K562 (cell line): ENCODE measurements around the gene ULK3. TPM values are rescaled to one million over a fixed set of nuclear protein-coding genes. Genes with fewer than 3 reads are reported as not detected.

ENCODE experiments used
- ATAC-seq: fragments of 200-7000 bp; cut with Tn5 transposase; 3 replicates; pipeline ENCODE4 v1.9.1; 2020; ENCODE audit warnings: moderate library complexity
- BruUV-seq: library from RNA; stranded (reverse); fragments of 400-500 nt; replicated peaks from 2 replicates; lab custom pipeline; 2021; lab: Mats Ljungman, UMichigan
- CTCF ChIA-PET: fragments of 300-600 bp; formaldehyde crosslinking; extraction: SDS; loops from one replicate; lab custom pipeline; 2021; ENCODE audit warnings: low intra/inter-chr PET ratio; lab: Yijun Ruan, JAX
- POLR2A ChIA-PET: fragments of 300-600, 350-650 bp; sonication (Branson Sonifier 250); formaldehyde crosslinking; extraction: SDS; loops from one replicate; lab custom pipeline; 2021; ENCODE audit warnings: antibody characterized with exemption, inconsistent platforms; lab: Yijun Ruan, JAX
- DNase-seq, 4 experiments: peaks; one replicate each; pipeline versions ENCODE4 v3.0.0 to v3.0.0-alpha.2; 2011 to 2018; ENCODE audit warnings: low spot score in 3 of 4, mixed read lengths in 3 of 4; ENCODE audit errors: extremely low read depth in 1 of 4
- FAIRE-seq: peaks from 2 replicates; lab custom pipeline; 2011; peaks lifted over from hg19 to GRCh38; lab: Jason Lieb, UNC
- H2AFZ ChIP-seq: 2 replicates; pipeline ENCODE4 v1.6.0; 2011; ENCODE audit warnings: low read depth, low read length, control low read depth, inconsistent platforms
- H3K27ac ChIP-seq: fragments of 200-600 bp; 3 replicates; pipeline ENCODE4 v1.8.0; 2011; ENCODE audit warnings: low read depth, mild to moderate bottlenecking, control low read depth, inconsistent platforms, low read length, moderate library complexity, mixed read lengths; ENCODE audit errors: extremely low read depth
- H3K27me3 ChIP-seq, 2 experiments: fragments of 300-600 bp in 1 of 2; 2 replicates in 1 of 2; 3 replicates in 1 of 2; pipeline versions ENCODE4 v1.6.0 to v1.8.0; 2011; ENCODE audit warnings: inconsistent platforms in 2 of 2, low read length in 2 of 2, mild to moderate bottlenecking in 1 of 2, mixed read lengths in 1 of 2, moderate library complexity in 1 of 2; ENCODE audit not compliant: control insufficient read depth in 2 of 2, insufficient read depth in 2 of 2
- H3K36me3 ChIP-seq: fragments of 300-600 bp; 3 replicates; pipeline ENCODE4 v1.8.0; 2011; ENCODE audit warnings: mild to moderate bottlenecking, low read length, inconsistent platforms; ENCODE audit not compliant: control insufficient read depth, insufficient read depth
- H3K4me1 ChIP-seq, 2 experiments: fragments of 200-600 bp in 1 of 2; replicated peaks in 1 of 2; 2 replicates in 1 of 2; 3 replicates in 1 of 2; pipeline versions ENCODE4 v1.5.1 to v1.8.0; 2011; ENCODE audit warnings: inconsistent platforms in 2 of 2, low read length in 2 of 2, mild to moderate bottlenecking in 1 of 2, mixed read lengths in 1 of 2, moderate library complexity in 1 of 2; ENCODE audit not compliant: control insufficient read depth in 2 of 2, insufficient read depth in 2 of 2
- H3K4me2 ChIP-seq: 2 replicates; pipeline ENCODE4 v1.6.1; 2011; ENCODE audit warnings: low read length, control low read depth, inconsistent platforms, mixed read lengths; ENCODE audit not compliant: insufficient read depth
- H3K4me3 ChIP-seq: fragments of 200-600 bp; sonication (generic), shearing (Covaris generic); 2 replicates; pipeline ENCODE4 v1.5.1; 2016; ENCODE audit warnings: control low read depth, inconsistent platforms
- H3K79me2 ChIP-seq: fragments of 200-600 bp; 3 replicates; pipeline ENCODE4 v1.8.0; 2011; ENCODE audit warnings: low read length, inconsistent platforms; ENCODE audit not compliant: control insufficient read depth, insufficient read depth
- H3K9ac ChIP-seq, 2 experiments: 2 replicates each; pipeline versions ENCODE4 v1.6.0 to v1.6.1; 2011; ENCODE audit warnings: low read depth in 2 of 2, low read length in 2 of 2, control low read depth in 1 of 2, inconsistent platforms in 1 of 2, mild to moderate bottlenecking in 1 of 2, mixed read lengths in 1 of 2; ENCODE audit not compliant: insufficient read depth in 1 of 2
- H3K9me1 ChIP-seq: one replicate; pipeline ENCODE4 v1.6.0; 2011; ENCODE audit warnings: inconsistent platforms, mild to moderate bottlenecking, low read length, moderate library complexity; ENCODE audit not compliant: control insufficient read depth, insufficient read depth
- H3K9me3 ChIP-seq: replicated peaks from 2 replicates; pipeline ENCODE4 v1.5.1; 2011; ENCODE audit warnings: low read depth, low read length, inconsistent platforms; ENCODE audit not compliant: control insufficient read depth, insufficient read depth
- H4K20me1 ChIP-seq: replicated peaks from 2 replicates; pipeline ENCODE4 v1.6.1; 2011; ENCODE audit warnings: low read length, inconsistent platforms, mixed read lengths; ENCODE audit not compliant: control insufficient read depth, insufficient read depth
- CEBPB ChIP-seq: fragments of 450-650 bp; IDR thresholded peaks from 2 replicates; pipeline ENCODE4 v1.6.1; 2016; ENCODE audit warnings: missing genetic modification characterization, missing compliant biosample characterization
- CEBPG ChIP-seq, 3 experiments: fragments of 200-800 bp in 1 of 3; sonication (Bioruptor generic) in 1 of 3; sonication (generic) in 1 of 3; formaldehyde crosslinking in 1 of 3; IDR thresholded peaks in 2 of 3; conservative IDR thresholded peaks in 1 of 3; 2 replicates each; pipeline versions ENCODE4 v1.6.1 to v1.8.0; 2016 to 2022; ENCODE audit warnings: missing compliant biosample characterization in 2 of 3, missing genetic modification characterization in 2 of 3, mild to moderate bottlenecking in 1 of 3, missing genetic modification reagents in 1 of 3
- POLR2G ChIP-seq: fragments of 200-400 bp; formaldehyde crosslinking; IDR thresholded peaks from 2 replicates; pipeline ENCODE4 v1.6.1; 2017; ENCODE audit warnings: low read depth, mild to moderate bottlenecking, antibody characterized with exemption, low read length, moderate library complexity
- RBFOX2 ChIP-seq: fragments of 200-400 bp; formaldehyde crosslinking; IDR thresholded peaks from 2 replicates; pipeline ENCODE4 v1.6.1; 2017; ENCODE audit warnings: low read depth, mild to moderate bottlenecking, low read length, moderate library complexity
- TRIM24 ChIP-seq, 2 experiments: fragments of 450-650 bp; IDR thresholded peaks; 2 replicates each; pipeline ENCODE4 v1.6.1; 2016
- XRCC5 ChIP-seq: fragments of 200-400 bp; formaldehyde crosslinking; IDR thresholded peaks from 2 replicates; pipeline ENCODE4 v1.6.1; 2017; ENCODE audit warnings: low read depth, mild to moderate bottlenecking, low read length
- ZNF146 ChIP-seq: IDR thresholded peaks from one replicate; pipeline ENCODE4 v1.6.1; 2018; ENCODE audit warnings: missing compliant biosample characterization; ENCODE audit not compliant: unreplicated experiment
- ZNF253 ChIP-seq: fragments of 250-450 bp; sonication (Bioruptor Pico); conservative IDR thresholded peaks from 2 replicates; pipeline ENCODE4 v1.6.1; 2021; ENCODE audit warnings: mild to moderate bottlenecking
- WGBS: fragments of 100-300 bp; shearing (Covaris generic); methylation state at CpG from one replicate; pipeline ENCODE4 v1.1.6; 2016; ENCODE audit warnings: low coverage, mixed read lengths; ENCODE audit not compliant: insufficient coverage; ENCODE audit errors: missing lambda C conversion rate; 5-methylcytosine and 5-hydroxymethylcytosine counted together
- in situ Hi-C: fragments of 300-500 bp; cut with MboI; formaldehyde crosslinking; loops from 4 replicates; pipeline ENCODE4 v1.15.0; 2018; ENCODE audit warnings: inconsistent platforms, mixed read lengths
- intact Hi-C: fragments of 100-400 bp; cut with micrococcal nuclease; formaldehyde crosslinking; loops from 2 replicates; pipeline ENCODE4 v1.14.2; 2022
- polyA plus RNA-seq, 8 experiments: library from polyadenylated mRNA; depleted of rRNA in 4 of 8; stranded (reverse) in 5 of 8; unstranded in 3 of 8; fragments of >200 nt; fragmentation: Nextera tagmentation in 2 of 8; fragmentation: Illumina TruSeq in 1 of 8; extraction: Ambion mirVana in 2 of 8; extraction: Trizol in 1 of 8; gene quantifications; 2 replicates each; pipeline versions ENCODE4 v1.2.1 to v1.2.3, GENCODE V29; 2011 to 2014; ENCODE audit warnings: inconsistent platforms in 1 of 8, missing spikeins in 1 of 8
- total RNA-seq, 7 experiments: library from RNA; depleted of rRNA in 6 of 7; stranded (reverse); fragments of >200 nt in 6 of 7; fragmentation: Illumina TruSeq in 2 of 7; extraction: Trizol in 2 of 7; gene quantifications; 2 replicates each; pipeline versions ENCODE4 v1.2.1 to v1.2.3, GENCODE V29; 2011 to 2021; ENCODE audit warnings: low replicate concordance in 1 of 7
- TF ChIP-seq, protein P1 (sequence below): fragments of 450-650 bp; IDR thresholded peaks from 2 replicates; pipeline ENCODE4 v1.6.1; 2016; ENCODE audit warnings: low read depth
- TF ChIP-seq, protein P2 (sequence below): IDR thresholded peaks from 2 replicates; pipeline ENCODE4 v1.6.1; 2011; ENCODE audit not compliant: insufficient read length; ENCODE audit errors: extremely low read depth

The ULK3 gene
- total and polyA plus RNA-seq, 9 of the 15 experiments (the other 6 are each of a cell fraction or from before 2014, with no cell fraction given), result 0.68 to 68.0 (median 34.9) TPM

DNA sequence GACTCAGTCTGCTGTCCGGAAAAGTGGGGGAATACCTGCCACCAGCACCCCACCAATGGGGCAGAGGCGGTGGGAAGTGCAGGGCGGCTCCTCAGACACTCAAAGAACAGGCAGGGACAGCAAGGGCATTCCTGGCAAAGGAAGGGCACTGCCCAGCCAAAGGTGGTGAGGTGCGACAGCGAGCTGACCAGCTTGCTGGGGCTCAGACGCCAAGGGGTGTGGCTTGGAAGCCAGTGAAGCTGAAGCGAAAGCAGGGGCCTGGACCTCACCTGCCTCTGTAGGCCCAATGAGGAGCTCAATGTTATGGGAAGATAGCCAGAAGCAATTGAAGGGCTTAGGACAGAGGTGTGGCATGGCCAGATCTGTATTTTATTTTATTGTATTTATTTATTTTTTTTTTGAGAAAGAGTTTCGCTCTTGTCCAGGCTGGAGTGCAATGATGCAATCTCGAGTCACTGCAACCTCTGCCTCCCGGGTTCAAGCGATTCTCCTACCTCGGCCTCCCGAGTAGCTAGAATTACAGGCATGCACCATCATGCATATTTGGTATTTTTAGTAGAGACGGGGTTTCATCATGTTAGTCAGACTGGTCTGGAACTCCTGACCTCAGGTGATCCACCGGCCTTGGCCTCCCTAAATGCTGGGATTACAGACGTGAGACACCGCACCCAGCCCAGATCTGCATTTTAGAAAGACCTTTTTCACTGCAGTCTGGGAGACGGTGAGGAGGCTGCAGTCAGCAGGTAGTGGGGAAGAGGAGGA lies 34.7 kb downstream of the ULK3 start:
- Histone ChIP-seq H3K4me3 (no peak overlapping the region), H3K27me3 (peaks cover 0 to 19% of the 10 kb centered on the region in 2 experiments; a peak in 2 of 5 replicates), H3K27ac (no peak overlapping the region; the same call in 2 of the 3 replicates), H3K9ac (peak overlapping the region in 1 of 2 experiments; percentile 71; a peak in 1 of 4 replicates), H3K36me3 (peaks cover 10% of the 10 kb centered on the region; the same call in 1 of the 3 replicates), H3K4me2 (no peak overlapping the region), H3K4me1 (peaks cover 0 to 7% of the 10 kb centered on the region in 2 experiments; a peak in 2 of 5 replicates), H4K20me1 (no peaks in the 10 kb centered on the region; the same call in 1 of the 2 replicates), H2AFZ (no peak overlapping the region), H3K9me1 (no peaks in the 10 kb centered on the region), H3K79me2 (no peaks in the 10 kb centered on the region), H3K9me3 (no peaks in the 10 kb centered on the region)
- no peak for DNase-seq
- ATAC-seq, result peak; percentile 60
- 27% methylated on average over 18 of the region's 18 CpGs for WGBS
- ChIA-PET POLR2A (interaction anchor here (0.6 kb wide), 1 partner anchor 18 kb away, joined by 3 read pairs; no protein-coding TSS in a partner anchor), CTCF (no interaction called here)
- in situ Hi-C loops, result no loop called here
- intact Hi-C loops, result no loop called here
- BruUV-seq, result no TSS peak
- no peak for FAIRE-seq
- TF ChIP-seq ZNF253 (CRISPR knock-in tag) (no peak), CEBPB (tag) (0 out of 2 replicates have a peak, but pooled peaks have one; percentile 22), ZNF146 (CRISPR knock-in tag) (no peak), TRIM24 (IDR thresholded peaks at IDR 0.05) (peak; percentile 38 to 51; a peak in 2 of 4 replicates), XRCC5 (no peak), POLR2G (peak; percentile 27; the same call in 1 of the 2 replicates), CEBPG (CRISPR knock-in tag; IDR thresholded peaks at IDR 0.05) (peak; percentile 77), CEBPG (tag; conservative IDR thresholded peaks at IDR 0.05 in 1 of 2, IDR thresholded peaks at IDR 0.05 in 1 of 2) (peak; percentile 62 to 84), RBFOX2 (0 out of 2 replicates have a peak, but pooled peaks have one; percentile 26)
- TF ChIP-seq, protein P1, sequence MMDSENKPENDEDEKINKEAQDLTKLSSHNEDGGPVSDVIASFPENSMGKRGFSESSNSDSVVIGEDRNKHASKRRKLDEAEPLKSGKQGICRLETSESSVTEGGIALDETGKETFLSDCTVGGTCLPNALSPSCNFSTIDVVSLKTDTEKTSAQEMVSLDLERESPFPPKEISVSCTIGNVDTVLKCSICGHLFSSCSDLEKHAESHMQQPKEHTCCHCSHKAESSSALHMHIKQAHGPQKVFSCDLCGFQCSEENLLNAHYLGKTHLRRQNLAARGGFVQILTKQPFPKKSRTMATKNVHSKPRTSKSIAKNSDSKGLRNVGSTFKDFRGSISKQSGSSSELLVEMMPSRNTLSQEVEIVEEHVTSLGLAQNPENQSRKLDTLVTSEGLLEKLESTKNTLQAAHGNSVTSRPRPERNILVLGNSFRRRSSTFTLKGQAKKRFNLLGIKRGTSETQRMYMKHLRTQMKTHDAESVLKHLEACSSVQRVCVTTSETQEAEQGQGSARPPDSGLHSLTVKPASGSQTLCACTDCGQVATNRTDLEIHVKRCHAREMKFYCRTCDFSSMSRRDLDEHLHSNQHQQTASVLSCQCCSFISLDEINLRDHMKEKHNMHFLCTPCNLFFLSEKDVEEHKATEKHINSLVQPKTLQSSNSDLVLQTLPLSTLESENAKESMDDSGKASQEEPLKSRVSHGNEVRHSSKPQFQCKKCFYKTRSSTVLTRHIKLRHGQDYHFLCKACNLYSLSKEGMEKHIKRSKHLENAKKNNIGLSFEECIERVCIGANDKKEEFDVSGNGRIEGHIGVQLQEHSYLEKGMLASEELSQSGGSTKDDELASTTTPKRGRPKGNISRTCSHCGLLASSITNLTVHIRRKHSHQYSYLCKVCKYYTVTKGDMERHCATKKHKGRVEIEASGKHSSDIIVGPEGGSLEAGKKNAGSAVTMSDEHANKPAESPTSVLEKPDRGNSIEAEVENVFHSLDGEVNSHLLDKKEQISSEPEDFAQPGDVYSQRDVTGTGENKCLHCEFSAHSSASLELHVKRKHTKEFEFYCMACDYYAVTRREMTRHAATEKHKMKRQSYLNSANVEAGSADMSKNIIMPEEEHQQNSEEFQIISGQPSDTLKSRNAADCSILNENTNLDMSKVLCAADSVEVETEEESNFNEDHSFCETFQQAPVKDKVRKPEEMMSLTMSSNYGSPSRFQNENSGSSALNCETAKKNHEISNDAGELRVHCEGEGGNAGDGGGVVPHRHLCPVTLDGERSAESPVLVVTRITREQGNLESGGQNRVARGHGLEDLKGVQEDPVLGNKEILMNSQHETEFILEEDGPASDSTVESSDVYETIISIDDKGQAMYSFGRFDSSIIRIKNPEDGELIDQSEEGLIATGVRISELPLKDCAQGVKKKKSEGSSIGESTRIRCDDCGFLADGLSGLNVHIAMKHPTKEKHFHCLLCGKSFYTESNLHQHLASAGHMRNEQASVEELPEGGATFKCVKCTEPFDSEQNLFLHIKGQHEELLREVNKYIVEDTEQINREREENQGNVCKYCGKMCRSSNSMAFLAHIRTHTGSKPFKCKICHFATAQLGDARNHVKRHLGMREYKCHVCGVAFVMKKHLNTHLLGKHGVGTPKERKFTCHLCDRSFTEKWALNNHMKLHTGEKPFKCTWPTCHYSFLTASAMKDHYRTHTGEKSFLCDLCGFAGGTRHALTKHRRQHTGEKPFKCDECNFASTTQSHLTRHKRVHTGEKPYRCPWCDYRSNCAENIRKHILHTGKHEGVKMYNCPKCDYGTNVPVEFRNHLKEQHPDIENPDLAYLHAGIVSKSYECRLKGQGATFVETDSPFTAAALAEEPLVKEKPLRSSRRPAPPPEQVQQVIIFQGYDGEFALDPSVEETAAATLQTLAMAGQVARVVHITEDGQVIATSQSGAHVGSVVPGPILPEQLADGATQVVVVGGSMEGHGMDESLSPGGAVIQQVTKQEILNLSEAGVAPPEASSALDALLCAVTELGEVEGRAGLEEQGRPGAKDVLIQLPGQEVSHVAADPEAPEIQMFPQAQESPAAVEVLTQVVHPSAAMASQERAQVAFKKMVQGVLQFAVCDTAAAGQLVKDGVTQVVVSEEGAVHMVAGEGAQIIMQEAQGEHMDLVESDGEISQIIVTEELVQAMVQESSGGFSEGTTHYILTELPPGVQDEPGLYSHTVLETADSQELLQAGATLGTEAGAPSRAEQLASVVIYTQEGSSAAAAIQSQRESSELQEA, result no peak
- TF ChIP-seq, protein P2, sequence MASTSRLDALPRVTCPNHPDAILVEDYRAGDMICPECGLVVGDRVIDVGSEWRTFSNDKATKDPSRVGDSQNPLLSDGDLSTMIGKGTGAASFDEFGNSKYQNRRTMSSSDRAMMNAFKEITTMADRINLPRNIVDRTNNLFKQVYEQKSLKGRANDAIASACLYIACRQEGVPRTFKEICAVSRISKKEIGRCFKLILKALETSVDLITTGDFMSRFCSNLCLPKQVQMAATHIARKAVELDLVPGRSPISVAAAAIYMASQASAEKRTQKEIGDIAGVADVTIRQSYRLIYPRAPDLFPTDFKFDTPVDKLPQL, result no peak
